DMS153 treated with DMSO at 0.1 percent for 48 hours (cell line): ENCODE data around the gene ELOVL3.
A peak's percentile ranks its signal among the peaks of the same experiment; 100 is the strongest.

Experiments
- DNase-seq: peaks from one replicate; lab custom pipeline; 2025; ENCODE audit not compliant: unreplicated experiment; lab: John Stamatoyannopoulos, UW

Gene ELOVL3

DNA sequence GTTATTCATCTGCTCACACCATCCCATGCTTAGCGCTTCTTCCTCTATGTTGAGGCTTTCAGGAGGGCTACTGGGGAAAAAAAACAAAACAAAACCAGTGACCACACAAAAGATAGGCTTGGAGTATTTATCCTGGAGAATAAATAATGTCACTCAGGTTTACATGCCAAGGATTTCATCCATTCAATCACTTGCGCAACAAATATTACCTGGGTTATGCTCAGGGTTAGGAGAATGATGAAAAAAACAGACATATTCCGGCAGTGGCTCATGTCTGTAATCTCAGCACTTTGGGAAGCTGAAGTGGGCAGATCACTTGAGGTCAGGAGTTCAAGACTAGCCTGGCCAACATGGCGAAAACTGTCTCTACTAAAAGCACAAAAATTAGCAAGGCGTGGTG, 3.3 kb upstream of the ELOVL3 start:
- no peak for DNase-seq

DNA sequence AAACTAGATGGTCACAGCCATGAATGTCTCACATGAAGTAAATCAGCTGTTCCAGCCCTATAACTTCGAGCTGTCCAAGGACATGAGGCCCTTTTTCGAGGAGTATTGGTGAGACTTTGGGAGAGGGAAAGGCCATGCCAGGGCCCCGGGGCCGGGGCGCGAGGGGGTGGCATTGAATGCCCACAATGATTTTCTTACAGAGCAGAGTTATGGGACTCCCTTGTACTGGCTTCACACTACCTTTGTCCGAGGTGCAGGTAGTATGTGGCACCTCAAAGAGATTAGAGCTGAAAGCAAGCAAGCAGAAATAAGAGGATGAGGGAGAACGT, 407 bp downstream of the ELOVL3 start:
- no peak for DNase-seq

DNA sequence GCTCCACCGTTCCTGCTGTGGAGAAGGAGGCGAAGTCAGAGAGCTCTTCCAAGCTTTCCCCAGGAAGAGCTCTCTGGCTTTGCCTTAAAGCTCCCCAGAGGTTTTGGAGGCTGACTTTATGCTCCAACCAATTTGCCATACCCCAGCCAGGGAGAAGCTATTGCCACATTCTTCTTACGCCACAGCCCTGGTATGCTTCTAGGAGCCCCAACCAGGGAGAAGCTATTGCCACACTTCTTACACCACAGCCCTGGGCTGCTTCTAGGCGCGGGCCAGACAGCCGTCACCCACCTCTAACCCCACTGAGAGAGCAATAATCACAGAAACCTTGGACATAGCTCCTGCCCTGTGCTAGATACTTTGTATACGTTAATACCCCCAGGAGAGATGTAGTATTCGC, 951 bp downstream of the ELOVL3 start:
- DNase-seq = no peak

DNA sequence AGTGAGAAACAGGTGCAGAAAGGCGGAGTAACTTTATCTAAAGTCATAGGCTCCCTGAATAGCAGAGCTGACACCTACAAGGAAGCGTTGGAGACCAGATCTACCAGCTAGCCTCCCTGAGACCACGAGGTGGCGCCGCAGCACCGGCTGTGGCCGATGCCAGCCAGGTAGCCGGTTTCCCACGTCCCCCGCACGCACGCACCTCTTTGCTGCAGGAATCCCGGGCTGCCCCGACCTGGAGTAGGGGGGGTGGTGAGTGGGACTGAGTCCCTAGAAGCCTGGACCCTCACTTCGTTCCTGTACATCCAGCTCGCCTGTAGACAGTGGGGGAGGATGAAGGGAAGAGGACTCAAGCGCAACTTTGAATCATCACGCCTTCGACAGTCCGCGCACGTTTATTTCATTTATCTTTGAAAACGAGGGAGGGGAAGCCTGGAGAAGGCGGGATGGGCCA, 3.7 kb downstream of the ELOVL3 start:
- DNase-seq = peak; percentile 75

DNA sequence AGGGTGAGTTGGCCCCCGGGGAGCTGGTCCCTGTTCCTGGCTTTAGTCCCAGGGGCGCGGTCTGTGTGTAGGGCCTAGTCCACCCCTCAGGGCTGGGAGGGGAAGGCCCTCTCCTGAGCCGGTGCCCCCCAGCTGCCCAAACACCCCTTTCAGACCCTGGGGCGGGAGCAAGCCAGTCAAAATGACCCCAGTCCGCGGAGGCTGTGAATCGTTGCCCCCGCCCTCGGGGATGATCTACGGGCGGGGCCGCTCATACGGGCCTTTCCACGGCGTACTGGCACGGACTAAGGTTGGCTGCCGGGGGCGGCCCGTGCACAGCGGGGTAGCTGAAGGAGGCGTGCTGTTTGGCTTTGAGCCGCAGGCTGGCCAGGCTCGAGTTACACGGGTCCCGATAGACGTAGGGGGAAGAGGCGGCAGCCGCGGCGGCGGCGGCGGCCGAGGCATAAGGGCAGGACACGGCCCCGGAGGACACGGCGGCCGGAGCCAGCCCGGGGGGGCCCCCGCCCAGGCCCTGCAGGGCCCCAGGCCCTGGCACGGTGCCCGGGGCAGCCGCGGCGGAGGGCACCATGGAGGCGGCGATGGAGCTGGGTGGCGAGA, 4.3 kb downstream of the ELOVL3 start:
- DNase-seq = peak; percentile 26

DNA sequence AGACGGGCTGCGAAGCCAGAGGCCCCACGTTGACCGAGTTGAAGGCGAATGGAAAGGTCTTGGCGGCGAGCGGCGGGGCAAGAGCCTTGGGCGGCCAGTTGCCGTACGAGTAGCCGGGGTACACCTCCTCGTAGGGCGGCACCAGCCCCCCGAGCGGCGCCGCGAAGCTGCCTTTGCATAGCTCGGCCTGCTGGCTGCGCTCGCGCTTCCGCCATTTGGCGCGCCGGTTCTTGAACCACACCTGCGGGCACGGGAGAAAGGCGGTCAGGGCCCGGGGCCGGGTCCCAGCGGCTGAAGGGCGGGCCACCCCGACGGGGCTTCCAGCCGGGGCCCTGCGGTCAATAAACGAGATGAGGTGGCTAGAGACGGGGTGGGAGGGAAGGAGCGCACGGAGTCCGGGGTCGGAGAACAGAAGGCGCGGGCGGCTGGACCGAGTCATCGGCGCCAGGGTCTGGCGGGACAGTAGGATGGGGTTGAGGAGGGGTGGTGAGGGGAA, 4.8 kb downstream of the ELOVL3 start:
- peak; percentile 16 for DNase-seq

DNA sequence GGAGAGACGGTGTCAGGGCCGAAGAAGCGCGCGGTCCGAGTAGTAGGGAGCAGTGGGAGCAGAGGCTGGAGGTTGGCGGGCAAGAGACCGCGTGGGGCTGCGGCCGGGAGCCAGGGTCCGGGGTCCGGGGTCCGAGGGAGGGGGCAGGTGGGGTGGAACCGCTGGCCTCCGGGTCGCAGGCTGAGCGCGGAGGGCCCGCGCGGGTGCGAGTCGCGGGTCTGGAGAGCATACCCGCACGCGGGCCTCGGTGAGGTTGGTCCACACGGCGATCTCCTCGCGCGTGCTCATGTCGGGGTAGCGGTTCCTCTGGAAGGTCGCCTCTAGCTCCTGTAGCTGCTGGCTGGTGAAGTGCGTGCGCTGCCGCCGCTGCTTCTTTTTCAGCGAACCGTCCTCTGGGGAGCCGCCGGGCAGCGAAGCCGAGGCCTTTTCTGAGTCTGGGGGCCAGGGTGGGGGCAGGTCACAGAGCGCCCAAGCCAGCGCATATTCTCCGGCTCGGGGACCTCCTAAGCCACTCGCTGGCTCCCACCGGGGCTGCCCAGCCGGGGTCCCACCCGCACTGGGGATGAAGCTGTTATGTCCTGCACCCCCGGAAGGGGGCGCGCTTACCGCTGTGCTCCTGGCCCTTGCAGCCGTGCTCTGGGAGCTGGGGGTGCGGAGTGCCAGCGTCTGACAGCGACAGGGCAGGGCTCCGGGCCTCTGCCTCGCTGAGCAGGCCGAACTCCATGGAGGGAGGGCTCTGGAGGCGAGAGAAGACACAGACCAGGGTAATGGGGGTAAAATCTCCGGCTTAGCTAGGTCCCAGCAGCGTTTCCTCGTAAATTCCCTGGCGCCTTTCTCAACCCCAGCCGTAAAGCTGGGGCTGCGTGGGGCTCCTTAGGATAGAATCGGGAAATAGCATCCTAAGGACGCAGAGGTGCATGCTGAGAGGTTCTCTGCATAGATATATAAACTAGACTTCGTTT, 5.5 kb downstream of the ELOVL3 start:
- peak; percentile 11 for DNase-seq

DNA sequence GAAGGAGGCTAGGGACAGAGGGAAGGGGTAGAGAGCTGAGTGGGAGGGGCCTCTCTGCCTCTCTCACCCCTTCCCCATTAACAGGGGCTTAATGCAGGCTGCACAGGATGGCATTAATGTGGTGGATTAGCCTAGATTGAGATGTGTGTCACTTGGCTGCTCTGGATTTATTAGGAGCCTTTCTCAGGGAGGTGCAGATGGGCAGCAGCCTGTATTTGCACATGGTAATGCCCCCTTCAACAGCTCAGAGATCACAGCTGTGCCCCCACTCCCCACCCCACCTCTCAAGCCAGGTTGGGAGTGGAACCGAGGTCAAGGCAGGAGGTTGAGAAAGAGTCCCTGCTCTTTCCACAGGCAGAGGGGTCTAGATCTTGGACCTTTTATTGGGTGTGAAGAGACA, 7.9 kb downstream of the ELOVL3 start:
- no peak for DNase-seq

DNA sequence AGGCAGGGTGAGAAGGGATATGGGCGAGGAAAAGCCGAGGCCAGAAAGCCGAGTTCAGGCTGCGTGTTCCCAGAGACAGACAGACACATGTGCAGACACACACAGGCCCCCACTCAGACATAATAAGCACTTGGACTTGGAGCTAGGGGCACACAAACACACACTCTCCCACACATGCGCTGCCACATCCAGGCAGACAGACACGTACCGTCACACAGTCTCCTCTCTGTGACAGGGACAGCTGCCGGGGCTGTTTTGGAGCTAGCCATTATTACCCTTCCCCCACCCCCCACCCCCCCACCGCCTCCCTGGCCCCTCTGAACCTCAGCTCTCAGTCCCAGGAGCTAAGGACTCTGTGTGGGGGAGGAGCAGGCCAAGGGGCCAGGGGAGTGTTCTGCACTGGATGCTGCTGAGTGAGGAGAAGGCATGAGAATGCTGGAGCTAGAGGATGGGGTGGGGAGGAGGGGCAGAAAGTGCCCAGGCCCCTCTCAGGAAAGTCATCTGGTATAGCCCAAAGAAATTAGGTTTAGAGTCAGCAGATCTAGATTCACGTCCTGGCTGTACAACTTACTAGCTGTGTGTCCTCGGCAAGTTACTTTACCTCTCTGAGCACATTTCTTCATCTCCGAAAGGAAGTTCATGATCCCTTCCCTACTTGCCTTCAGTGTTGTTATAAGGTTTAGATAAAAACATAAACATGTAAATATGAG, 8.9 kb downstream of the ELOVL3 start:
- no peak for DNase-seq

DNA sequence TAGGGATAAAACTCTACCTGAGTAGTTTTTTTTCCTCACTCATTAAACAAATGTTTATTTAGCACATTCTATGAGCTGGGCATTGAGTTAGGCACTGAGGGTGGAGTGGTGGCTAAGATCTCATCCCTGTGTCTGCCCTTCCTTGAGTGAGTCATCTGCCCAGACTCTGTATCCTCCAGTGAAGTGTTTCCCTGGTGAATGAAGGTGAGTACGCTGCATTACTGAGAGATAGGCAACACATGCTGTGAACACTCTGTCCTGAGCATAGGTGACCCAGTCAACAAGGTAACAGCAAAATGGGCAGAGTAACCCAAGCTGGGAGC, 9.5 kb downstream of the ELOVL3 start:
- no peak for DNase-seq

DNA sequence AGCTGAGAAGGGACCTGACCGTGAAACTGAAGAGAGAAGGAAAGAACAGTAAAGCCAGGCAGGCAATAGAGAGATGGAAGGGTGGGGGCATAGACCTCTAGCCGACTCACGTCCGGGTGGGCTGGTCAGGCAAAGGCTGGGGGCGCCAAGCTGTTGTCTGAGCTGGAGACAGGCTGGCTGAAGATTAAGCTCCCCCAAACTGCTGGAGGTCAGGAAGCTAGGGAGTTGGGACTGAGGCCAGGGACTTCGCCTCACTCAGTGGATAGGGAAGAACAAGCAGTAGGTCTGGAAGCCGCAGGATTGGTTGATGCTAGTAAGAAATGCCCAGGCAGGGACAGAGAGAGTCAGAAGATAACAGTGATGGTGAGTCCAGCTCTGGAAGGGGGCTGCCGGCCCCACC, 9.9 kb downstream of the ELOVL3 start:
- no peak for DNase-seq

DNA sequence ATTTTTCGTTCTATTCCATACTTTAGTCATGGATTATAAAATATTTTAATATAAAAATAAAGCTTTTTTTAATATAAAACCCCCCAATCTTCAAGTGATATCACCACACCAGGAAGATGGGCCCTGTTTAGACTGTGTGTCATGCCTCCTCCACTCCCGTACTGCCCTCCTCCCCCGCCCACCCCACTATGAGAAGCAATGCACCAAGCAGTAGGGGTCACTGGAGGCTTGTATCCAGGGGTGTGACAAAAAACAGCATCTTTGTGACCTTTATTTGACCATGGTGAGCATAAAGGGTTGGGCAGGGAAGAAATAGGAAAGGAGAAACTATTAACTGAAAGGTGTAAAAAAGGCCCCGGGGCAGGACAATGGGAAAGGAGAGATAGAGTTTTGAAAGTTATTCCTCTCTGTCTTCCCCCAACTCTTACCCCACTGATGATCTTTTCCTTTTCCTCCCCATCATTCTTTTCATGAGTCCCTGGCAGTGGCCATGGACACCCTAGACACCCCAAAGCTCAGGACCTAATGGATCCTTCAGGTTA, 11.7 kb downstream of the ELOVL3 start:
- no peak for DNase-seq

DNA sequence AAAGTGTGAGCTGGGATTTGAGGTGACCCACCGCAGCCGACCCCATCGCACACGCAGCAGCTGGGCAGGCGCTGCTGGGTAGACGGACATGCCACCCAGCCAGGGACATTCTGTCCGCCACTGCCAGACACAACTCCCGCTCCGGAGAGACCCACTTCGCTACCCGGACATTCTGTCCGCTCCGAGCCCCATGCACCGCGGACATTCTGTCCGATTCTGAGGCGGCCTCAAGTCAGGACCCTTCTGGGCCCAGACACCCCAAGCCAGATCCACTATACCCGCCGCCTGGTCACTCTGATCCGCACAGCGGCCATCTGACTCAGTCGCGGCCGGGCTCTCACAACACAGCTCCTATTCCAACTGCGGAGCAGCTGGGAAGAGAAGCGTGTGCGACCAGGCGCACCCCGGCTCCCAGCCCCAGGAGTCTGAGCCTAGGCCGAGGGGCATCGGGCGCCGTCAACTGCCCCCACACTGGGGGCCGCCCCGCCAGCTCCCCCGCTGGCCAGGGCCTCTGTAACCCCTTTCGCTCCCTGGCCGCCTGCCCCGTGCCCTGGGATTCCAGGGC, 14.4 kb downstream of the ELOVL3 start:
- no peak for DNase-seq

DNA sequence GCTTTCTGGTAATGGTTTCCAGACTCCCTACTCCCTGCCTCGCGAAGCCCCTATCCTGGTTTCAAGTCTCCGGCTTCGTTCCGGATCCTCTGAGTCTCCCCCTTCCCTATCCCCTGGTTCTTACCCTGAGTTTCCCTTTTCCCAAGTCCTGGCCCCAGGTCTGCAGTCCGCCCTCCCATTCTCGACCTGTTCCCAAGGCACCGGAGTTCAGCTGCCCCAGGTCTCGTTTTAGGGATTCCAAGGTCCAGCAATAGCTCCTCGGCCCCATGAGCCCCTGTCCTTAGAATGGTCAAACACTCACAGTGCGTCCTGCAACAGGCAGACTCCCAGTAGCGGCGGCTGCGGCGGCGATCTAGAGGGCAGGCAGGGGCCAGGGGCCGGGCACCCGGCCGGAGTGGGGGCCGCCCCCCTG, 14.9 kb downstream of the ELOVL3 start:
- no peak for DNase-seq

DNA sequence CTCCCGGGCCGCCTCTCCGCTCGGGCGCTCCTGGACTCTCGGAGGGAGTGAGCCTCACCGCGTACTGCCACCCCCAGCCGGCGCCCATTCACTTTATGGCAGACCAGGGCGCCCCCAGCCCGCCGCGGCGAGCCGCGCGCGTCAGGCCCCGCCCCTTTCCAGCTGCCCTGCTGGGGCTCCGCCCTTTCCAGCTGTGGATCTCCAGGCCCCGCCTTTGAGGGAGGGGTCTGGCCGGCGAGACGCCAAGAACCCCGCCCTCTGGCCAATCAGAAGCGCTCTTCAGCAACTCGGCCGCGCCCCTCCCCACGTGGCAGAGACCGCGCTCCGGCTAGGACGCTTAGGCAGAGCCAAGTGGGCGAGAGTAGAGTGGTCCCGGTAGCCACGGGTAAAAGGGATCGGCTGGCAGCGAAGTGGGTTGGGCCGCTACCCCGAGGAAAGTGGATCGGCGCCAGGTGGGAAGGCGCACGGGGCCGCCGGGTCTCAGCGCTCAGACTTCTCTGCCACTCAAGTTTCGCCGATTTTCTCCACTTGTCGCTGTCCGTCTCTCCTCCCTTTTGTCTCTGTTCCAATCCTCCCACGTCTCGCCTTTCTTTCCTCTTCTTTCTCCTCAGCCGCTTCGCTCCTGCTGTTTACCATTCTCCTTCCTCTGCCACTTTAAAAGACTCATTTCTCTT, 15.5 kb downstream of the ELOVL3 start, which contains the start of gene PITX3:
TSS of gene PITX3 (minus strand) at position 69 of the 674 bp plus-strand sequence. CDS start 9,432 bp downstream, outside the sequence.
- DNase-seq = peak; percentile 70

DNA sequence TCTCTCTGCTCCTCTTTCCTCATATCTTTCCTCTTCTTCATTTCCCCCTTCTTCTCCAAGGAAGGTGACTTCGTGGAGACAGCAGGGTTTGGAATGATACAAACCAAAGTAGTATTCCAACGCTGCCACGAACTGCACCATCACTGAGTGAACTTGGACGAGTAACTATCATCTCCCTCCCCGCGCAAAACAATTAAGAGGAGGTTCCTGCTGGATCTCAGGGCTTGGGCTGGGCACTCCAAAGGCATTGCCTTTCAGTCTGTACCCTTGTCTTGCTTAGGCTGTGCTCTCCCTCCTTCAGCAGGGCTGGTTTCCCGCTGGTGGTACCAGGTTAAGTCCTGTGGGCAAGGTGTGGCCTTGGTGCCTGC, 16.0 kb downstream of the ELOVL3 start:
- DNase-seq = no peak

DNA sequence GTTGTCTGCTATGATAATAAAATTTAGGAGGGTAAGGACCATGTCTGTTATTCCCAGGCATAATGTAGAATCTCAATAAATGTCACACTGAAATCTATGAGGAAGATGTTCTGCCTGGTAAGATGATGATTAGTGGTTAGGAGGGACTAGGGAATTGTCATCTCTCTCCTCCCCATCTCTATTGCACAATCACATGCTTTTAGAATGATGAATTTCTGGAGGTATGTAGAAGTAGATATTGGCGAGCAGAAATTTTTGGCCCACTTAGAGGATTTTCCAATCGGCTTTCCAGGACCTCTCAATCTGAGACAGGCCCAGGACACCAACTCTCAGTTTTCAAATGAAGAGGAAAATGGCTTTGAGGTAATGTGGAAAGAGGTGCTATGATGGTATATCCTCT, 17.2 kb downstream of the ELOVL3 start:
- no peak for DNase-seq

DNA sequence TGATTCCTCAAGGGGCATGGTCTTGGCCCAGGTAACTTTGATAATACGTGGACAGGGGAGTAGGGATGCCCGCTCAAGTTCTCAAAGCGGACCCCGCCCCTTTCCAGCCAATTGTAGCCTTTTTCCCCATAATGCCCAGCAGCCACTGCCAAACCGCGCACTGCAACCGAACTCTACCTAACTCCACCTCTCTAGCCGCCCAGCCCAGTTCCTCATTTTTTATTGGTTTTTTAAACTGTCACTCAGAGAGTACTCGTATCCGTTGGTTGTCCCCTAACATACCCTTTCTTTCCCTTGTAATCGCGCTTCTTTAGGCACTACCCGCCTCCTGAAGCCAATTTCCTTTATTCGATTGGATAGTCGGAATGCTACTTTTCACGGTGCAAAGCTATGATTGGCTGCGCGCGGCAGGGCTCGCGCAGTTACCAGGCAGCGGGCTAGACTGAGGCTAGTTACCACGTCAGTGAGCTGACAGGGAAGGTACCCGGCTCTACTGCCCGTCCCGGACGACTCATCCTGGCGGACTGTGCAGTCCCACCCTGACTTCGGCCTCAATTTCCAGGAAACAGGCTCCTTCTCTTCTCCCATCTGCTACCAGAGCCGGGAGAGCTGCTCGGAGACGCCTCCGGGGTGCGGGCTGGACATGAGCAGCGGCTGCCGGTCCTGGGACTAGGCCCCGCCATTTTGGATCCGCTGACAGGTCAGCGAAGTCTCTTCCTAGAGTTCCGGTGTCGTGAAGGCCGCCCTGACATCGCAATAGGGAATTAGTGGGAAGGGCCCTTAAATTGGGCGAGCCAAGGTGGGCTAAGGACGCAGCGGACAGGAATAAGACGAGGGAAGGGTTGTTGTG, 19.2 kb downstream of the ELOVL3 start, which contains the start of gene GBF1:
TSS of gene GBF1 (plus strand) at position 451 of the 850 bp plus-strand sequence. CDS start 13,407 bp downstream, outside the sequence.
- DNase-seq = peak; percentile 99

DNA sequence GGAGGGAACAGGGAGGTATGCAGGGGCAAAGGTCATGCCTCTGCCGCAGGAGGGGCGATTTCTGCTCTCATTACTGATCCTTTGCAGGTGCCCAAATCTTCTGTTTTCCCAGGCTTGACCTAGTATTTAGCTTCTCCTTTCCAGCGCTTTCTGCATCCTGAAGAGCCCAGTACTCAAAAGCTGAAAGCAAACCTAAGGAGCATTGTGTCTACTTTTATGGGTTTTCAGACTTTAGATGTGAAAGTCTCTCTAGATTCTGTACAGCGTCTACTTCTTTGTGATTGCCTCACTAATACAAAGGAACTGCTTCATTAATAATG, 19.8 kb downstream of the ELOVL3 start:
- DNase-seq = no peak

DNA sequence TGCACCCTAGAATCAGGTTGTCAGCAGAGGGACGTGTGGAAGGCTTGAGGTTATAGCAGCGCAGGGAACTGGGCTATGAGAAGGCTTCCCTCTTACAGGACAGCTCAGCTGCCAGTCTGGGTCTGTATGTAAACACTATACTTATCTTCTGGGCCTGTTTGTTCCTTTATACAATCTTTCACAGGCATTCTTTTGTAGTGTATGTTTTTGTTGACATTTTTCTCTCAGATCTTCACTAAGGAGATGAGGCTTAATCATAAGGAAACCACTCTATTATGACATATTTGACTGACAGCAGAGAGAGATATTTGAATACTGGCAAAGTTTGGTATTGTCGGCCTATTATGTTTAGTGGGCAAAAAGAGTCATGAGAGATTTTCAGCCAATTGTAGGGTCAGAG, 20.2 kb downstream of the ELOVL3 start:
- no peak for DNase-seq
